ENCODE measurements around the gene ATP2B2.
A peak's percentile ranks its signal among the peaks of the same experiment; 100 is the strongest.

The ATP2B2 gene

DNA sequence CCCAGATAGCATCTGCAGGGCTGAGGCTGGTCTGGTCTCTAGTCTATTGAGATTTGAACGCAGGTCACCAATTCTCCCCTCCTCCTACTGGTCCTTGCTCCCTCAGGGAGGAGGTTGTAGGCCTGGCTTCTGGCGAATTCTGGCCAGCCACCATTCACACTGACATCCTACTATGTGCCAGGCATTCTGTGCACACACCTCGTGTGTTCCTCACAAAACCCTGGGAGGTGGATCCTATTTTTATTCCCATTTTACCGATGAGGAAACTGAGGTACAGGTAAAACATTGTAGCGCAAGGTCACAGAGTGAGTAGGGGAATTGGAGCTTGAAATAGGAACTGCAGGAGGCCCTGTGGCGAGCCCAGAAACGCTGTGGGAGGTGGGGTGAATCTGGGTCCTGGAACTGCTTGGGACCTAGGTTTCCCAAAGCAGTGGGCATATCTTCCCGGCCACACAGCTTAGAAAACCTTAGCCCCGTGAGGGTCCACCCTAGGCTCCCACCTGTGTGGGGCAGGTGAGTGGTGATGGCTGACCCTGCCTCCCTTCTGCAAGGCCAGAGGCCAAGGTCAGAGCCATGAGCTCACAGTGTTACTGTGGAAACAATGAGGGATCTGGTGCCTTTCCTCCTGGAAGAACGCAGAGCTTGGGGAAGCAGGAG, 4.8 kb upstream of the ATP2B2 start:
- no peak for DNase-seq

- DNase-seq: no peak
Measured at GRCh38 chr3:10509325-10509724, 3.9 kb upstream of the ATP2B2 start.

DNA sequence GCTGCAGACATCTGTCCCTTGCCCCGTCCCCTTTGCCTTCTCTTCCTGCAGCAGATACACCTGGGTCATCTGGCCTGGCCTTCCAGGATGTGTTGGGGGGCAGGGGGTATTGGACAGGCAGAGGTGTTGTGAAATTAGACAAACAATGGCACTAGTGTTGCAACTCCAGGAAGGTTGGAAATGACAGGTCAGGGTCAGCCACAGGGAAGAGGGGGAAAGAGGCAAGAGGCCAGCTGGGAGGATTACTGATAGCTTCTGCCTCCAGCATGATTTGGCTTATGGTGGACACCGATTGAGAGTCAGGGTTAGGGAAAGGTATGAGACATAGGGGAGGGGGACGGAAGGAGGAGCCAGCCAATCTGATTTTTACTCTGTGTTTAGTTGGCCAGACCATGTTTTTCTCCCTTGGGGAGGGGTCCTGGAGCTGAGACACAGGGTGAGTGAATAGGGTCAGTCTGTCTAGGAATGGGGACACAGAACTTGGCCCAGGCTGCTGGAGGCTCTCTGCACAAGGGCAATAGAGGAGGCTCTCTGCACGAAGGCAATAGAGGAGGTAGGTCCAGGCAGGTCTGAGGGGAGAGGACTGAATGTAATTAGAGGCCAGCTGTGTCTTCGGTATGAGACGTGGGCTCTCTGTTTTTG, 3.4 kb upstream of the ATP2B2 start:
- DNase-seq: no peak

DNA sequence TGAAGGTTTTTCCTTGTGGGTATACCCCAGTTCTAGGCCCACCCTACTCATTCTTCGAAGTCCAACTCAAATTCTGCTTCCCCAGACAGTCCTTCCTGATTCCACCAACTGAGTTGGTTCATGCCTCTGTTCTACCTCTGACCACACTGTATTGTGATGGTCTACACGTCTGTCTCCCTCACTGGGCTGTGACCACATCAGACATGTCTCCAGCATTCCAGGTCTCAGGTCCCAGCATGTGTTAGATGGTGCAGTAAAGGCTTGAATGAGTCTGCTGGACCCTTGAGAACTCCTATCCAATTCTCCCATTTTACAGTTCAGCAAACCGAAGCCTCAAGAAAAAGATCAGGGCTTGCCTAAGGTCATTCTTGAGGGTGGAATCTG, 2.8 kb upstream of the ATP2B2 start:
- DNase-seq: no peak

DNA sequence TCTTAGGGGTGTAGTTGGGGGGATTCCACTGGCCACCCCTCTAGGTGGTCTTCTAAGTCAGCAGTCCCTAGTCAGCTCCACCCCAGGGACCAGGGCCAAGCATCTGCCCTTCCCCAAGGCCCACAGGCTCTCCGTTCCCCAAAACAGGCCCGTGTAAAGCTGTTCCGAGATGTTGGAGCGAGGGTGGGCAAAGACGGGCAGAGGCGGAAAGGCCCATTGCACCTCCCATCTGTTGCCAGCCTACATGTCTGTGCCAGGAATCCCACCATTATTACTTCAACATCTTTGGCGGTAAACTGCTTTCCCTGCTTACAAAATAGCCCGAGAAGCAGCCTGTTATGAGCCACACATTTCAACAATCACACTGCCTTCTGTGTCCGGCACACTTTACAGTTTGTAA, 1.9 kb upstream of the ATP2B2 start:
- no peak for DNase-seq

DNA sequence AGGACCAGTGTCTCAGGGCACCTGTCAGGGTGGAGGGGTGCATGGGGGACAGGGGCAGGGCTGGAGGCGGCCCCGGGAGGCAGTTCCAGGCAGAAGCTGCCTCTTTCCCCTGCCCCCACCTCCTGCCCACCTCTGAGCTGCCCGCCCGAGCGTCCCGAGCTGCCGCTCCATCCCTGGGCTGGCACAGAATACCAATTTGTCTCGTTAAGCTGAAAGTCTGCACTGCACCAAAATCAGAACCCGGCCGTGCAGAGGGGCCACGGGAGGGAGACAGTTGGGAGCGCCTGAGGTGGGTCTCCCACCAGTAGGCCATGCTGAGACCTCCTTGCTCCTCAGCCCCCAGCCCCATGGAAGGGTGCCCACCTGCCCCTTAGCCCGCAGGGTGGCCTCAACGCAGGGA, 1.3 kb upstream of the ATP2B2 start:
- no peak for DNase-seq

DNA sequence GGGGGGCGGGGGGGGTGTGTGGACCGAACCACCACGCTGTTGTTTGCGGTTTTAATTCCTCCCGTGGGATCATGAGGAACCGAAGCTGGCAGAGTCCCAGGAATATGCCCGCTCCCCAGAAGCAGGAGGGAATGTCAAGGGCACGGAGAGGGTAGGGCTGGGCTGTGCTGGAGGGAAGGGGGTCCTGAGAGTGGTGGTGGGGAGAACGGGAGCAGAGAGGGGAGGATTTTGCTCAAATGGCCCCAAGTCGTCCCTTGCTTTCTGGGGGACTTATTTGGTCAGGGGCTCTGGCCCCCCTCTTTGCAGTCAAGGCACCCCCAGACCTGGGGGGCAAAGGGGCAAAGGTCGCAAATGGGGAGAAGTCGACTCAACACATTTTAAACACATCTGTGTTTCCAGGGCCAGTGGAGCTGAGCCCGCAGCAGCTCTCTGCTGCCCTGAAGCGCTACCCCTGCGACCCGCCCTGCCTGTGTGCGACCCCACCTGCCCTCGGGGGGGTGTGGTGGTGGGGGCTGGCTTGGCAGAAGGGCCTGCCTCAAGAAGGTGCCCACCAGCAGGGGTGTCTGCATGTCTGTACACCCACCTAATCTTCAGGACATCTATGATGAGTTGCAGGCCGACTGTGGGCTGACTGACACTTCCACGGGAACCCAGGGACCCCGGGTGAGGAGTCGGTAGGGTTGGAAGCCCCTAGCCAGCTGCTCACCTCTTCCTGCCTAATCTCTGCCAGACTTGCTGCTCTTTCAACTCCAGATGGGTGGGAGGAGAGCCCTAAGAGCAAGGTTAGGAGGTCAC, 602 bp upstream of the ATP2B2 start:
- DNase-seq: peak in 1 of 2 experiments; percentile 35

- DNase-seq: no peak
Measured at GRCh38 chr3:10504171-10505049, 976 bp downstream of the ATP2B2 start.

DNA sequence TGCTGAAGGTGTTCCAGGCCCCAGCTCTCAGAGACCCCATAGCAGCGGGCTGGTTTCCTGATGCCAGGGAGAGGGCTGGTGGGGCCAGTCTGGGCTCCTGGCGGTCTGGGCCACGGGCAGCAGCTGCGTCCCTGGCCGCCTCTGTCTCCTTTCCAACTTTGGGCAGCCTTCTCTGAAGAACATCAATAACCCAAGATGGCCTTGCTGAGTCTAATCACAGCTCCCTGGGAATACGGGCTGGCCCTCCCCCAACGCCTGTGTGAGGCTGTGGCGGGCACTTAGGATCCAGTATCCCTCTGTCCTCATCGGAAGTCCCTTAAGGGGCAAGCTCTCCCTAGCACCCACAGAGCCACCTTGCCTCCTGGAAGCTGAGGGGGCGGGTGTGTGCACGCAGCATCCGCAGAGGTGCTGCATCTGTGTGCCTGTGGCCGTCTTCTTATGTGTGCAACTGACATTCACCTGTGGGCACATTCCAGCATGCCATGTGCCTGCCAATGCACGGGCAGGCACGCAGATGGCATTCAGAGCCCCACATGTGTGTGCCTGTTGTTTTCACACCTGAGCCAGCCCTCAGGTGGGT, 2.1 kb downstream of the ATP2B2 start:
- no peak for DNase-seq

DNA sequence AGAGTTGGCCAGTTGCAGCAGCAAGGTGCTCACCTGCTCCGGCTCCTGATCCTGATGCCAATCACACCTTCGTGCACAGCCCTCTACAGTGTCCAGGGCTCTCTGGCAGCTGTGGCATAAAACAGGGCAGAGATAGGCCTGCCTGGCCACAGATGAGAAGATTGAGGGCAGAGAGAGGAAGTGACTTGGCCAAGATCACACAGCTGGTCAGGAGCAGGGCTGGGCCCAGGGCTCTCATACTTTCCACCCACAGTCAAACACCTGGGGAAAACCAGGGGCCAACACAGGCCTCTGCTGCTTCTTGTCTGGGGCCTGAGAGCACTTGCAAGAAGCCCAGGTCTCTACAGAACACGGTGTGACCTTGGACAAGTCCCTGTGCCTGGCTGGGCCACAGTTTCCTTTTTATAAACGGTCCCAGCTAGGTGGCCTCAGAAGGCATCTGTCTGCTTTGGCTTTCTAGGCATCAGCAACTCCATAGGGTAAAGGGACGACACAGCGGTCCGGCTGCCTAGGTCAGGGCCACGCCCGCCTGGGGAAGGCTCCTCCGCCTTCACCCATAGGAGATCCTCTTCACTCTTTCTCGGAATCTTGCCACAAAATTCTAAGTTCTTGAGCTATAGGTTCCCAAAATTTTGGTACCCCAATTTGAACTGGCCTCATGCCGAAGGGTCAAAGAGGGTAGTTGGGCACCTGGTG, 3.1 kb downstream of the ATP2B2 start:
- no peak for DNase-seq

DNA sequence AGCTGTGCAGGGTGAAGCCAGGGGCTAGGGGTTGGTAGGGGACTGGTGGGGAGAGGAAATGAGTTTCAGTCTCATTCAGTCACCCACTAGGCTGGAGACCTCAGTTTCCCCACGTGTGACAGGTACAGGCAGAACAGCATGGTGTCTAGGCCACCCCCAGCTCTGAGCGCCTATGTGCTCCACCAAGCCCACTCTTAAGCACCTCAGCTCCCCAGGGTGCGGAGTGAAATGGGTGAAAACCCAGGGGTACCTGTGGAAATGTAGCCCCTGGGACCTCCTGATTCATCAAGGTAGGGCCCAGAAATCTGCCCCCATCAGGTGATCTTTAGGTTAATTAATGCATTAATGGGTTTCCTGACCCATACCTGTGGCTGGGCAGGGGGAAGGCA, 3.7 kb downstream of the ATP2B2 start:
- no peak for DNase-seq

- no peak for DNase-seq
Measured at GRCh38 chr3:10500717-10501663, 4.4 kb downstream of the ATP2B2 start.

DNA sequence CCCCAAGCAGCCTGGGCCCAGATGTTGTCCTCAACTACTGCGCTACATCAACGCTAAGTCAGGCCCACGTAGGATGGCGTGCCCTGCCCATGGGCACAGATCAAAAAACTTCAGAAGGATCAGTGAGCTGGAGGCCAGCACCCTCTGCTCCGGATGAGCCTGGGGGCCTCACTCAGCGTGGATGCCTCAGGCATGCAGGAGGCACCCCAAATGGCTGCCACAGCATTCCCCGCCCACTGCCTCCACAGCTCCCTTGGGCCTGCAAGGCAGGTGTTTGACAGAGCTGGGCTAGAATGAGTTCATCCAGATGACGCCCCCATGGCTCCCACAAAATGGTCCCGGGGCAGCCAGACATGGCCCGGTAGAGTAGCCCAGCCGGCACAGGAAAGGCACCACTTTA, 7.1 kb downstream of the ATP2B2 start:
- no peak for DNase-seq

- DNase-seq: no peak
Measured at GRCh38 chr3:10497439-10497838, 7.9 kb downstream of the ATP2B2 start.

GRCh38 chr3:10496121-10496863, 9.1 kb downstream of the ATP2B2 start:
- DNase-seq: no peak

DNA sequence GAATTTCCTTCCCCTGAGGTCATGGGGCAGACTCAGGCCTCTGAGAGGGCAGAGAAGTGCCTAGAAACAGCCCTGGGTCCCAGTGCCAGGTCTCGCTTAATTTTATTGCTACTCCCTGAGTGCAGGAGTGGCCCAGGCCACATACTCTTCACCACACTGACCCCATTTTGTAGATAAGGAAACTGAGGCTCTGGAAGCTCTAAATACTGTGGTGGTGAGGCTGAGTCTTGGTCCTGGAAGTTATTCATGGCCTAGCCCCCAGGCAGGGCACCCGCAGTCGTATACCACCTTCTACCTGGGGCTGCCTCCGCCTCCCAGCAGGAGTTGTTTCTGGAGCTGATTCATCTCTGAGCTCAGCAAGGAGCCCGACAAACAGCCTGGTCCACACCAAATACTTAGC, 9.8 kb downstream of the ATP2B2 start:
- DNase-seq: no peak

DNA sequence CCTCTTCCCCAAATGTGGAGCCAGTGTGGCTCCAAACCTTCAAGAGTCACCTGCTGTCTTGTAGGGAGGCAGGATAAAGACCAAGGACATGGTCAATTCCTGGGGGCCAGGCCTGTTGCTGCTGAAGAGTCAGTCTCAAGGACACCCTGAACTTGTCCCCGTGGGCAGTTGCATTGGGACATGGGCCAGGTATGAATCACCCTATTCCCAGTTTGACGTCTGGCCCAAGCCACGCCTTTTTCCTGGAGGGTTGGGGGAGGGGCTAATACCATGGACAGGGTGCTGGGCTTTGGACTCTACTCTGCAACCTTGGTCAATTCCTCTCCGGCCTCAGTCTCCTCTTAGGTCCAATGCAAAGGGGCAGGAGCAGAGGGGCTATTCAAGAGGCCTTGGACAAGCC, 10.4 kb downstream of the ATP2B2 start:
- DNase-seq: no peak

GRCh38 chr3:10494180-10494579, 11.2 kb downstream of the ATP2B2 start:
- DNase-seq: no peak

- DNase-seq: no peak
Measured at GRCh38 chr3:10493202-10493589, 12.2 kb downstream of the ATP2B2 start.

Data from NCI-H446 (cell line).